Ascending aorta (tissue), 2 donors: ENCODE results near the gene FRMD4A. TPM values are rescaled to one million over a fixed set of nuclear protein-coding genes. Genes with fewer than 3 reads are reported as not detected.

Experiments
- DNase-seq, 2 donors: peaks; one replicate each; pipeline ENCODE4 v3.0.0-alpha.2; 2019; ENCODE audit warnings: low spot score in 2 of 2
- H3K27ac ChIP-seq, 2 donors: fragments of 200-600 bp; sonication (generic); one replicate each; pipeline ENCODE4 v1.5.1; 2016 to 2017; ENCODE audit warnings: mild to moderate bottlenecking in 1 of 2
- H3K27me3 ChIP-seq: fragments of 200-600 bp; sonication (generic); one replicate; pipeline ENCODE4 v1.5.1; 2017
- H3K36me3 ChIP-seq, 2 donors: fragments of 200-600 bp; sonication (generic); one replicate each; pipeline ENCODE4 v1.5.1; 2016
- H3K4me1 ChIP-seq, 2 donors: fragments of 200-600 bp; sonication (generic); one replicate each; pipeline ENCODE4 v1.5.1; 2016 to 2017; ENCODE audit warnings: mild to moderate bottlenecking in 1 of 2
- H3K4me3 ChIP-seq, 2 donors: fragments of 200-600 bp; sonication (generic); one replicate each; pipeline ENCODE4 v1.5.1; 2016 to 2017; ENCODE audit warnings: mild to moderate bottlenecking in 1 of 2
- H3K9me3 ChIP-seq, 2 donors: fragments of 200-600 bp; sonication (generic); one replicate each; pipeline ENCODE4 v1.5.1; 2016
- intact Hi-C: fragments of 100-400 bp; cut with DNase I; formaldehyde crosslinking; loops from one replicate; pipeline ENCODE4 v1.15.1; 2023
- total RNA-seq: library from RNA; depleted of rRNA; stranded (reverse); fragments of >200 nt; gene quantifications from one replicate; pipeline ENCODE4 v1.1.0, GENCODE V29; 2016
- TF ChIP-seq, protein P1 (sequence below), 3 experiments: fragments of 200-600 bp in 2 of 3; fragments of 450-650 bp in 1 of 3; sonication (generic) in 2 of 3; IDR thresholded peaks; one replicate each; pipeline ENCODE4 v1.5.1; 2016 to 2019; ENCODE audit warnings: antibody characterized with exemption in 3 of 3, mild to moderate bottlenecking in 1 of 3, moderate library complexity in 1 of 3

The FRMD4A gene
- total RNA-seq, 1 donor from 2014 or later, result 108 TPM

DNA sequence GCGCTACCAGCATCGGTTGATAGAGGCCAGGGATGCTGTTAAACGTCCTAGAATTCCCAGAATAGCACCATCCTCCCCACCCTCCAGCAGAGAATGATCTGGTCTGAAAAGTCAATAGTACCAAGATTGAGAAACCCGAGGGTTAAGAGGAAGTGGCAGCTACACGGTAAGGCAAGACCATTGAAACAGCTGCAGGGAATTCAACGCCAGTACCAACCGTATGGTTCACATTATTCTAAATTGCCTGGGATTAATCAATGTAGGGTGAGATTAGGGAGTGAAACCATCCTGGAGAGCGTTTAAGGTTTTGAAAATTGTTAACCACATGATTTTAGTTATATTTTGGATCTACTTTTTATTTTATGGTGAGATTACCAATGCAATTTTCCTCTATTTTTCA is 391.8 kb downstream of the FRMD4A start:
- intact Hi-C loops, result no loop called here
- peaks cover 4 to 12% of the 10 kb centered on the region in 2 donors for H3K4me1 ChIP-seq
- H3K27me3 ChIP-seq, result no peaks in the 10 kb centered on the region
- H3K9me3 ChIP-seq, result no peaks in the 10 kb centered on the region
- peak overlapping the region; percentile 37 to 50 for H3K27ac ChIP-seq
- TF ChIP-seq, protein P1, sequence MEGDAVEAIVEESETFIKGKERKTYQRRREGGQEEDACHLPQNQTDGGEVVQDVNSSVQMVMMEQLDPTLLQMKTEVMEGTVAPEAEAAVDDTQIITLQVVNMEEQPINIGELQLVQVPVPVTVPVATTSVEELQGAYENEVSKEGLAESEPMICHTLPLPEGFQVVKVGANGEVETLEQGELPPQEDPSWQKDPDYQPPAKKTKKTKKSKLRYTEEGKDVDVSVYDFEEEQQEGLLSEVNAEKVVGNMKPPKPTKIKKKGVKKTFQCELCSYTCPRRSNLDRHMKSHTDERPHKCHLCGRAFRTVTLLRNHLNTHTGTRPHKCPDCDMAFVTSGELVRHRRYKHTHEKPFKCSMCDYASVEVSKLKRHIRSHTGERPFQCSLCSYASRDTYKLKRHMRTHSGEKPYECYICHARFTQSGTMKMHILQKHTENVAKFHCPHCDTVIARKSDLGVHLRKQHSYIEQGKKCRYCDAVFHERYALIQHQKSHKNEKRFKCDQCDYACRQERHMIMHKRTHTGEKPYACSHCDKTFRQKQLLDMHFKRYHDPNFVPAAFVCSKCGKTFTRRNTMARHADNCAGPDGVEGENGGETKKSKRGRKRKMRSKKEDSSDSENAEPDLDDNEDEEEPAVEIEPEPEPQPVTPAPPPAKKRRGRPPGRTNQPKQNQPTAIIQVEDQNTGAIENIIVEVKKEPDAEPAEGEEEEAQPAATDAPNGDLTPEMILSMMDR (IDR thresholded peaks at IDR 0.05), result no peak
- no peak for DNase-seq
- no peaks in the 10 kb centered on the region for H3K36me3 ChIP-seq
- no peak overlapping the region for H3K4me3 ChIP-seq

DNA sequence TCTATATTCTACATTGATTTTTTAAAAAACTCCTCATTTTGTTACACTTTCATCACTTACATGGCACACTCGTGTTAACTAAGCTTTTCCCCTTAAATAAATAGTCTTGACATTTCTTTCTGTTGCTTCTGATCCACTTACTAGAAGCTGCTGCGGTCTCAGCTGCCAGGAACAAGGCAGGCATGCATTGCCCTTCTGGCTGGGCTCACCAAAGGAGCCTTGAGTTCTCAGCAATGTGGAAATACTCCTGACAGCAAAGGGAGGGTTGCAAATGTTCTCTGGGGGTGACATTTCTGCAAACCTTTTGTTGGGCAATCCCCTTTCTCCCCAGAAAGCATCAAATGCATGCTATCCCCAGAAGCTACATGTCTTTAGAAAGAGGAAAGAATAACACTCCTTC is 393.9 kb downstream of the FRMD4A start:
- Histone ChIP-seq H3K36me3 (no peaks in the 10 kb centered on the region), H3K4me3 (no peak overlapping the region), H3K9me3 (no peaks in the 10 kb centered on the region), H3K4me1 (peaks cover 4 to 12% of the 10 kb centered on the region in 2 donors), H3K27ac (no peak overlapping the region), H3K27me3 (no peaks in the 10 kb centered on the region)
- TF ChIP-seq, protein P1 (IDR thresholded peaks at IDR 0.05), result no peak
- DNase-seq, result no peak
- intact Hi-C loops, result no loop called here

DNA sequence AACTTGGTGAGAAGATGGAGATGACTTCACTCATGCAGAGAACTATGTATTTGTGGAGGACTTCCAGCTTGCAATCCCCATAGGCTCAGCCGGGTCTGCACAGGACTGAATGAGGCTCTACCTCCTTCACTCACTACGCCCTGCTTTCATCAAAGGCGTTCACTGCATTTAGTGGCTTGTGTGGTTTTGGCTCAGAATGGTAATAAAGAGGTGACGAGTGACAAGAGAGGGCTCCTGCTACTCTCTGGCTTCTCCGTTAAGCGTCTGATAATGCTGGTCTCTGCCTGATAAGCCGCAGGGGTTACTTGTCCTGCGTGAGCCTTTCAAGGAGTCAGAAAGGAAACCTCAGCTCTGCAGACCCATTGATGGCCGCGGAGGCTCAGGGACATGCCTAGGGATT is 400.6 kb downstream of the FRMD4A start:
- TF ChIP-seq, protein P1 (IDR thresholded peaks at IDR 0.05), result no peak
- no peaks in the 10 kb centered on the region for H3K36me3 ChIP-seq
- H3K27ac ChIP-seq, result no peak overlapping the region
- no peaks in the 10 kb centered on the region for H3K27me3 ChIP-seq
- H3K9me3 ChIP-seq, result no peaks in the 10 kb centered on the region
- no peak overlapping the region for H3K4me3 ChIP-seq
- intact Hi-C loops, result no loop called here
- no peak for DNase-seq
- peaks cover 0 to 3% of the 10 kb centered on the region in 2 donors for H3K4me1 ChIP-seq

DNA sequence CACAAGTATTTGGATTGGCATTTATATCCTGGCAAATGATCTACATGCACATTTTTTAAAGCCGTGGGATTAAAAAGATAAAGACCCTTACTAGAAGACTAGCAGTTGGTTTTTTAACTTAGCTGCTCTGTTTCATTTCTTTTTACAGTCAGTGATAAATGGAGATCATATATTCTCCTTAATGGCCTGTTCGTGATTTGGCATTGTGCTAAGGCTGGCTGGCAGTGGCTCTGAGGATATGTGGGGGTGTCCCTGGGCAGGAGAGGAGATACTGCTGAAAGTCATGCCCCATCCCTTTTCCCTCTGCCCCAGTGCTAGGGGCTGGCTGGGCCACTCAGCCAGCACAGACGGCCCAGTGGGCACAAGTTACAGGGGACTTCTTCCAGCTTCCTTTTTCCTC is 402.3 kb downstream of the FRMD4A start:
- Histone ChIP-seq H3K9me3 (no peaks in the 10 kb centered on the region), H3K4me3 (no peak overlapping the region), H3K27ac (no peak overlapping the region), H3K4me1 (peaks cover 0 to 9% of the 10 kb centered on the region in 2 donors), H3K36me3 (no peaks in the 10 kb centered on the region), H3K27me3 (no peaks in the 10 kb centered on the region)
- TF ChIP-seq, protein P1 (IDR thresholded peaks at IDR 0.05), result no peak
- intact Hi-C loops, result no loop called here
- no peak for DNase-seq

DNA sequence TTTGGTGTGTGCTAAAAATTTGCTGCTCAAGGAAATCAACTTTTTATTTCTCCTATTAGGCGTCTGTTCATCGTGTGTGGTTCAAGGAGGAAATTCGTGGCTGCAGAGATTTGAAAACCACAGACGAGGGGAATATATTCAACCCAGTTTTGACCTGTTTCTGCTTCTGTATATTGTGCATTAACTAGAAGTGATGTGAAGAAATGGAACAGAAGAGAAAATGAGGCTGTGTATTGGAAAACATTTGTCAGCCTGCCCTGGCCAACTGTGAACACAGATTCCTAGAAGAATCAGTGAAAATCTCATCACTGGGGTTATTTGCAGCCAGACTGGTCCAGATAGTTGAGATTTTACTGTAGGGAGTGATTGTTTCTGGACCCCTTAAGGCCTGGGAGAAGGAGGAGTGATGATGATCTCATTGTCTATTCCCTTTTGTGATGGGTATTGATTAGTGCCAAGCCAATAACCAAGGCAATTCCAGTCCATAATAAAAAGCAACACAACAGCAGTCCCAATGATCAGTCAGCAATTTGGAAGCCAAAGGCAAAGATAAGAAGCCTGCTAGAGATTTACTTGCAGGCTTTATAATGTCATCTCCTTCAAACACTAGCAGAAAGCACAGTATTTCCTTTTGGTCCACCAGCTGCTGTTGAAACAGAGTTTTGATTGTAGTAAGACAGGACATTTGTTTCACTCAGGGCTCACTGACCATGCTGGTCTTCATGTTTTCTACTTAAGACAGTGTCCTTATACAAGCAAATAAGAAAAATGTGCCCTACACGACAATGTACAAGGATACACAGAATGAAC is 404.5 kb downstream of the FRMD4A start:
- intact Hi-C loops, result loop anchor here (2.0 kb wide), 1 partner anchor 47 kb away; no protein-coding TSS in a partner anchor
- H3K27ac ChIP-seq, result no peak overlapping the region
- DNase-seq, result no peak
- no peaks in the 10 kb centered on the region for H3K9me3 ChIP-seq
- no peak overlapping the region for H3K4me3 ChIP-seq
- TF ChIP-seq, protein P1 (IDR thresholded peaks at IDR 0.05), result no peak
- H3K4me1 ChIP-seq, result peaks cover 0 to 9% of the 10 kb centered on the region in 2 donors
- H3K36me3 ChIP-seq, result no peaks in the 10 kb centered on the region
- no peaks in the 10 kb centered on the region for H3K27me3 ChIP-seq
